ENCODE data around the gene DPPA3.

DNA sequence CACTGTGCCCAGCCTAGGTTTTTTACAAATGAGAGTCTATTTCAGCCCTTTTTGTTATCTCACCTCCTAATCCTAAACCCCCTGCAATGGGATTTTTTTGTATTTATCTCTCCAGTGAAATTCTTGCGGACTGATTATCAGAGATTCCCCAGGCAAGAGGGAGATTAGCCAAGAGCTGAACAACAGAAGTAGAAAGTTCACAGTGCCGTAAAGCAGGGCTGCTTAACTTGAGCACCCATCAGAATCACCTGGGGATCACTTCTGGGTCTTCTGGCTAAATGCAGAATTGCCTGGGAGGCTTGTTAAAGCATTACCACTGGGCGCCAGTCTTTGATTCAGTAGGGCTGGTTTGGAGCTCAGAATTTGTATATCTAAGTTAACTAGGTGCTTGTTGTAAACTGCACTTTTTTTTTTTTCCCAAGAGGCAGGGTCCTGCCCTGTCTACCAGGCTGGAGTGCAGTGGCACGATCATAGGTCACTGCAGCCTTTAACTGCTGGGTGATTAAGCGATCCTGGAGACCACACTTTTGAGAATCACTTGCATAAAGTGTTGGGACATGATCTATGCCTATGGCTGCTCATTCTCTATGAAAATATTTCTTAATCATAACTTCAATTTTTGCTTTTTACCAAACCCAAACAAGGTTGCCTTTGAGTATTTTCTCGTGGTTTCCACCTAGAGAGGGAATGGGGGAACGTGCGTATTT is 1.1 kb upstream of the DPPA3 start:
- TF ChIP-seq, protein P1, sequence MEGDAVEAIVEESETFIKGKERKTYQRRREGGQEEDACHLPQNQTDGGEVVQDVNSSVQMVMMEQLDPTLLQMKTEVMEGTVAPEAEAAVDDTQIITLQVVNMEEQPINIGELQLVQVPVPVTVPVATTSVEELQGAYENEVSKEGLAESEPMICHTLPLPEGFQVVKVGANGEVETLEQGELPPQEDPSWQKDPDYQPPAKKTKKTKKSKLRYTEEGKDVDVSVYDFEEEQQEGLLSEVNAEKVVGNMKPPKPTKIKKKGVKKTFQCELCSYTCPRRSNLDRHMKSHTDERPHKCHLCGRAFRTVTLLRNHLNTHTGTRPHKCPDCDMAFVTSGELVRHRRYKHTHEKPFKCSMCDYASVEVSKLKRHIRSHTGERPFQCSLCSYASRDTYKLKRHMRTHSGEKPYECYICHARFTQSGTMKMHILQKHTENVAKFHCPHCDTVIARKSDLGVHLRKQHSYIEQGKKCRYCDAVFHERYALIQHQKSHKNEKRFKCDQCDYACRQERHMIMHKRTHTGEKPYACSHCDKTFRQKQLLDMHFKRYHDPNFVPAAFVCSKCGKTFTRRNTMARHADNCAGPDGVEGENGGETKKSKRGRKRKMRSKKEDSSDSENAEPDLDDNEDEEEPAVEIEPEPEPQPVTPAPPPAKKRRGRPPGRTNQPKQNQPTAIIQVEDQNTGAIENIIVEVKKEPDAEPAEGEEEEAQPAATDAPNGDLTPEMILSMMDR (IDR thresholded peaks at IDR 0.05; ENCODE audit: control extremely low read depth in 1 of 3, insufficient read depth in 1 of 3, low read depth in 1 of 3, low read length in 3 of 3): no peak
- TF ChIP-seq RXRA (IDR thresholded peaks at IDR 0.05; ENCODE audit: insufficient read depth, low read depth, low read length): no peak
- no peak for TF ChIP-seq CHD1 (IDR thresholded peaks at IDR 0.05; ENCODE audit: low read depth, low read length)
- TF ChIP-seq TAF1 (IDR thresholded peaks at IDR 0.05; ENCODE audit: low read depth, low read length): no peak
- no peak for TF ChIP-seq CEBPB (IDR thresholded peaks at IDR 0.05; ENCODE audit: low read depth, low read length)
- TF ChIP-seq POLR2A (IDR thresholded peaks at IDR 0.05; ENCODE audit: control extremely low read depth in 1 of 2, low read depth in 2 of 2, low read length in 2 of 2): no peak
- TF ChIP-seq JUN (IDR thresholded peaks at IDR 0.05; ENCODE audit: low read depth, low read length): no peak
- no peak for TF ChIP-seq EP300 (IDR thresholded peaks at IDR 0.05; ENCODE audit: borderline replicate concordance in 1 of 2, low read depth in 2 of 2, low read length in 2 of 2)
- TF ChIP-seq, protein P2, sequence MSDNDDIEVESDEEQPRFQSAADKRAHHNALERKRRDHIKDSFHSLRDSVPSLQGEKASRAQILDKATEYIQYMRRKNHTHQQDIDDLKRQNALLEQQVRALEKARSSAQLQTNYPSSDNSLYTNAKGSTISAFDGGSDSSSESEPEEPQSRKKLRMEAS (IDR thresholded peaks at IDR 0.05): no peak
- TF ChIP-seq POLR2AphosphoS5 (IDR thresholded peaks at IDR 0.05; ENCODE audit: low read depth, low read length): no peak
- TF ChIP-seq YY1 (IDR thresholded peaks at IDR 0.05; ENCODE audit: low read depth, low read length): no peak
- TF ChIP-seq BRCA1 (IDR thresholded peaks at IDR 0.05; ENCODE audit: low read depth, low read length): no peak
